Measurements from ENCODE around the gene FLNA. TPM values are rescaled to one million over a fixed set of nuclear protein-coding genes. Genes with fewer than 3 reads are reported as not detected.

The FLNA gene
- 2,857 and 2,903 TPM in 2 replicates for total RNA-seq (2014; rRNA removed; shearing (Covaris generic))
- polyA plus RNA-seq (2016; fragmentation: Nextera tagmentation; extraction: Ambion mirVana), result 1,377 and 1,379 TPM in 2 replicates

DNA sequence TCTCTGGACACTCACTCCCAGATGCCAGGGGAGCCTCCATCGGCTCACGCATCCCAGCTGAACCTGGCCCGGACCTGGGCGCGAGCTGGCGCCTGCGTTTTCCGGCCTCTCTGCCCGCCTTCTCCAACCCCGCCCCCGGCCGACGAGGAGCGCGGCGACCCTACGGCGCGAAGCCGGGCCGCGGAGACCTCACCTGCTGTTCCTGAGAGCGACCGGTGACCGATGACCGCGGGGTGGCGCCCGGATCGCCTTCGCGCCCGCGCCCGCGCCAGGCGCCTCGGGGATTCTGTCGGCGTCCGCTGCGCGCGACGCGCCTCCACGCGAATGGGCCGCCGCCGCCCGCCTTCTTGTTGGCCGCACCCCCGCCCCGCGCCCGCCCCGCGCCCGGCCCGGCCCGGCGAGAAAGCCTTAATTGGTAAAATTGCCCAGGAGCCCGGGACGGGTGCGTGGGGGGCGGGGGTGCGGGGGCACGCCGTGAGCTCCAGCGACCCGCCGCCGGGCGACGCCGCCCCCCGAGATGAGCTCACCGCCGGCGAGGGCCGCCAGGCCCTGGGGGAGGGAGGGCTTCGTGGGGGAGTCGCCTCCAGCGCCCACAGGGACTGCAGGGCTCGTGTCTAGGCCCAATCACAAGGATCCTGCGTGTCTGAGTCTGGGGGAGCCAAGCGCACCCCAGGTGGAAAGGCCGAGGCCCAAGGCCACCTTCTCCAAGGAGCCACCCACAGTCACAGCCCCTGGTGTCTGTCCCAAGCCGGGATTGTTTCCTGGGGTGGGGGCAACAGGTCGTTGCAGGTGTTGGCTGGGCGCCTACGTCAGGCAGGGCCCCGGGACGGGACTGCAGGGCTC, at the start of gene FLNA:
Gene FLNA, minus strand, starts transcription at position 322 of the 843 bp plus-strand sequence. CDS start 3,389 bp downstream, outside the sequence.
- Histone ChIP-seq H3K4me3 (peak within 1 kb of the TSS; percentile 73), H3K27me3 (replicated peaks; ENCODE audit: insufficient read depth) (no peaks in the 10 kb centered on the region), H2AFZ (peak within 1 kb of the TSS; percentile 38; the same call in 1 of the 2 replicates), H3K79me2 (ENCODE audit: insufficient read depth) (peaks cover 23% of the 10 kb centered on the region), H3K9ac (peak within 1 kb of the TSS; percentile 72), H3K4me2 (ENCODE audit: unreplicated experiment) (peak within 1 kb of the TSS; percentile 92), H3K9me3 (ENCODE audit: low read depth) (no peaks in the 10 kb centered on the region), H3K27ac (peak within 1 kb of the TSS; percentile 35), H4K20me1 (ENCODE audit: insufficient read depth) (no peaks in the 10 kb centered on the region), H3F3A (ENCODE audit: insufficient read depth) (peaks cover 6% of the 10 kb centered on the region; the same call in 1 of the 2 replicates), H3K9me2 (ENCODE audit: insufficient read depth) (no peaks in the 10 kb centered on the region), H3K4me1 (ENCODE audit: insufficient read depth) (0 out of 2 replicates have a peak, but pooled peaks cover 7% of the 10 kb centered on the region), H3K36me3 (ENCODE audit: low read depth) (peaks cover 4% of the 10 kb centered on the region; the same call in 1 of the 2 replicates)
- DNase-seq, result peak; percentile 51
- TF ChIP-seq EZH2 (IDR thresholded peaks at IDR 0.05; ENCODE audit: insufficient read depth, poor library complexity, severe bottlenecking) (no peak), EZH2phosphoT487 (IDR thresholded peaks at IDR 0.05; ENCODE audit: insufficient read depth, low read depth) (no peak)
- in situ Hi-C loops (cut with MboI), result no loop called here
- 24 to 26% methylated on average over 17 to 24 of the region's 95 CpGs for WGBS, 2 experiments (ENCODE audit: low coverage in 1 of 2, low lambda C conversion rate in 2 of 2, missing lambda C conversion rate in 2 of 2)

DNA sequence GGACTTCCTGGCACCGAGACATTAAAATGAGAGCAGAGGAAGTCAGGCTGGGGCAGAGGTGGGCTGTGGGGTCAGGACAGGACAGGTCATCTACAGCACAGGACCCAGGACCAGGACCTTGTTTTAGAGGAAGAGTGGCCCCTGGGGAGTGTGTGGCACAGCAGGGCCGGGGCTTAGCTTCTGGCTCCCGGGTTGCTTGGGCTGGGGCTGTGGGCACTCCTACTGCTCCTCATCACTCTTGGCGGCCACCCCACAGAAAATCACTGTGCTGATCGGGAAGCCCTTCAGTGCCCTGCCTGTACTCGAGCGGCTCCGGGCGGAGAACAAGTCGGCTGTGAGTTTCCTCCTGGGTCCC, 45.9 kb upstream of the FLNA start:
- Histone ChIP-seq H3K27ac (no peak overlapping the region), H4K20me1 (ENCODE audit: insufficient read depth) (no peaks in the 10 kb centered on the region), H3K27me3 (replicated peaks; ENCODE audit: insufficient read depth) (no peaks in the 10 kb centered on the region), H3K4me2 (ENCODE audit: unreplicated experiment) (no peak overlapping the region), H3K79me2 (ENCODE audit: insufficient read depth) (no peaks in the 10 kb centered on the region), H3K36me3 (ENCODE audit: low read depth) (no peaks in the 10 kb centered on the region), H3K4me3 (no peak overlapping the region), H3K9me2 (ENCODE audit: insufficient read depth) (no peaks in the 10 kb centered on the region), H3K9ac (no peak overlapping the region), H3F3A (ENCODE audit: insufficient read depth) (no peaks in the 10 kb centered on the region), H3K9me3 (ENCODE audit: low read depth) (no peaks in the 10 kb centered on the region), H2AFZ (no peak overlapping the region), H3K4me1 (ENCODE audit: insufficient read depth) (no peaks in the 10 kb centered on the region)
- DNase-seq, result no peak
- in situ Hi-C loops (cut with MboI), result no loop called here
- 85 to 100% methylated on average over 1 to 10 of the region's 10 CpGs for WGBS, 2 experiments (ENCODE audit: low coverage in 1 of 2, low lambda C conversion rate in 2 of 2, missing lambda C conversion rate in 2 of 2)
- TF ChIP-seq EZH2 (IDR thresholded peaks at IDR 0.05; ENCODE audit: insufficient read depth, poor library complexity, severe bottlenecking) (no peak), EZH2phosphoT487 (IDR thresholded peaks at IDR 0.05; ENCODE audit: insufficient read depth, low read depth) (no peak)

GRCh38 chrX:154419688-154420401, 45.4 kb upstream of the FLNA start:
- Histone ChIP-seq H3K27ac (no peak overlapping the region), H4K20me1 (ENCODE audit: insufficient read depth) (no peaks in the 10 kb centered on the region), H3K9ac (no peak overlapping the region), H3K9me3 (ENCODE audit: low read depth) (no peaks in the 10 kb centered on the region), H3K36me3 (ENCODE audit: low read depth) (no peaks in the 10 kb centered on the region), H3F3A (ENCODE audit: insufficient read depth) (no peaks in the 10 kb centered on the region), H2AFZ (no peak overlapping the region), H3K4me1 (ENCODE audit: insufficient read depth) (no peaks in the 10 kb centered on the region), H3K4me2 (ENCODE audit: unreplicated experiment) (no peak overlapping the region), H3K9me2 (ENCODE audit: insufficient read depth) (no peaks in the 10 kb centered on the region), H3K4me3 (no peak overlapping the region), H3K27me3 (replicated peaks; ENCODE audit: insufficient read depth) (no peaks in the 10 kb centered on the region), H3K79me2 (ENCODE audit: insufficient read depth) (no peaks in the 10 kb centered on the region)
- DNase-seq, result no peak
- TF ChIP-seq EZH2 (IDR thresholded peaks at IDR 0.05; ENCODE audit: insufficient read depth, poor library complexity, severe bottlenecking) (no peak), EZH2phosphoT487 (IDR thresholded peaks at IDR 0.05; ENCODE audit: insufficient read depth, low read depth) (no peak)
- WGBS, 2 experiments (ENCODE audit: low coverage in 1 of 2, low lambda C conversion rate in 2 of 2, missing lambda C conversion rate in 2 of 2), result 78 to 92% methylated on average over 5 to 14 of the region's 19 CpGs
- in situ Hi-C loops (cut with MboI), result no loop called here

GRCh38 chrX:154419189-154419588, 44.8 kb upstream of the FLNA start:
- H2AFZ ChIP-seq, result no peak overlapping the region
- H3K9ac ChIP-seq, result no peak overlapping the region
- 98 to 99% methylated on average over 8 of the region's 8 CpGs for WGBS, 2 experiments (ENCODE audit: low coverage in 1 of 2, low lambda C conversion rate in 2 of 2, missing lambda C conversion rate in 2 of 2)
- H3K27ac ChIP-seq, result no peak overlapping the region
- H3F3A ChIP-seq (ENCODE audit: insufficient read depth), result no peaks in the 10 kb centered on the region
- H3K79me2 ChIP-seq (ENCODE audit: insufficient read depth), result no peaks in the 10 kb centered on the region
- H3K9me2 ChIP-seq (ENCODE audit: insufficient read depth), result no peaks in the 10 kb centered on the region
- no peak for DNase-seq
- no peaks in the 10 kb centered on the region for H3K27me3 ChIP-seq (replicated peaks; ENCODE audit: insufficient read depth)
- H4K20me1 ChIP-seq (ENCODE audit: insufficient read depth), result no peaks in the 10 kb centered on the region
- no peak overlapping the region for H3K4me2 ChIP-seq (ENCODE audit: unreplicated experiment)
- no peaks in the 10 kb centered on the region for H3K9me3 ChIP-seq (ENCODE audit: low read depth)
- in situ Hi-C loops (cut with MboI), result no loop called here
- TF ChIP-seq EZH2 (IDR thresholded peaks at IDR 0.05; ENCODE audit: insufficient read depth, poor library complexity, severe bottlenecking), result no peak
- TF ChIP-seq EZH2phosphoT487 (IDR thresholded peaks at IDR 0.05; ENCODE audit: insufficient read depth, low read depth), result no peak
- H3K4me3 ChIP-seq, result no peak overlapping the region
- no peaks in the 10 kb centered on the region for H3K36me3 ChIP-seq (ENCODE audit: low read depth)
- H3K4me1 ChIP-seq (ENCODE audit: insufficient read depth), result no peaks in the 10 kb centered on the region

All from GM23248 (cell line).